Activated effector memory CD4-positive, alpha-beta T cell treated with Interleukin-2 at 50 U/mL for 16 hours (primary cell): Measurements from ENCODE around the gene TSSC4.

Experiments
- DNase-seq: peaks from one replicate; pipeline ENCODE4 v3.0.0-alpha.2; 2020

The TSSC4 gene

DNA sequence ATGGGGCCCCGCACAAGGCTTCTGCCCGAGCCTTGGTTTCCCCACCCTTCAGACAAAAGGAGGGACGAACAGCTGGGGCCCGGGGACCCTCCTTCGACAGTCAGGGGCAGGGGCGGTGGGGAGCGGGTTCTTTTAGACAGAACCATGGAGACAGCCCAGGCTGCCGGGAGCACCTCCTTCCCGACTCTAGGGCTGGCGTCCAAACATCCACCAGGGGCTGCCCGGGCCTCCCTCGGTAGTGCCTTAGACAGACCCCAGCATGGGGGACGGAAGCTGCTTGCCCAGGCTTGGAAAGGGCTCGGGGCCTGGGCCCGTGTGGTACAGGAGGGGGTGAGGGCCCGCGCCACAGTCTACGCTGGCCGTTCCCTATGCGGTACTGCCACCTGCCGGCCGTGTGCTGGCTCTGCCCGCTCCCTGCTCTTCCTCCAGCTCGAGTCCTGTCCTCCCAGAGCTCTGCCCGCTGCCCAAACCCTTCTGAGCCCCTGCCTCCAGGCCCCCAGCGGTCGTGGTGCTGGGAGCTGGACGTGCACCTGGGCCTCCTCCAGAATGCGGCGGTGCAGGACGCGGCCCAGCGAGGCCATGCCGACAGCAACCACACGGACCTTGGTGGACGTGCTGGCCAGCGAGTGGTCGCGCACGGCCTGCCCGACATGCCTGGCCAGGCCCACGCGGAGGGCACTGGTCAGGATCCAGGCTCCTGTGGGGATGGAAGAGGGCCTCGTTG lies 20.1 kb downstream of the TSSC4 start:
- DNase-seq: peak; percentile 54

DNA sequence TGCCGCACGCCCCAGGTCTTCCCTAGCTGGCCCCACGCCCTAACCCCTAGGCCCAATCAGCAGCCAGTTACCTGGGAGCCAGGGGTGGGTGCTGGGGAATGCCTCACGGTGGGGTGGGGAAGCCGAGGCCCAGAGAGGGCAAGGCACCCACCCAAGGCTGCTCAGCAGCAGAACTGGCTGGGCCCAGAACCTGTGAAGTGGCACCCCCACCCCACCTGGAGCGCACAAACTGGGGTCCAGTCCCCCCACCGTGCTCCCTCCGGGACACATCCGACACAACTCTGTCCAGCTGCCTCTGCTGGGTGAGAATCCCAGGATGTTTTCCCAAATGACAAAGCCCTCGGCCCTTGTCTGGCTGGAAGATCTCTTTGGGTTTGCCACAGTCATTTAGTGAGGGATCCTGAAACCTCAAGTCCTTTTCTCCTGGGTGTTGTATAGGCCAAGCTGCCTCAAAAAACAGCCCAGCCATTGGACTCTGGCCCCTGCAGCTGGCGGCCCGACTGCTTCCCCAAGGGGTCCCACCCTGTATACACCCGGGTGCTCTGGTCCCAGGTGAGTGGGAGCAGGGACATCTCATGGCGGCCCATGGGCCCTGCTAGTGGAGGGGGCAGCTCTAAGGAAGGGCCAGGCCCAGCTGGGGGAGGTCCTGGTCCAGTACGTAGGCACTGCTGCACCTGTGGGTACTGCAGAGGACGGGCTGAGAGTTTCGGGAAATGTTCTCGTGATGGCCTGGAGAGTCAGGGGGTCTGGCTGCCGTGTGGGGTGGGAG lies 20.9 kb downstream of the TSSC4 start:
- no peak for DNase-seq

DNA sequence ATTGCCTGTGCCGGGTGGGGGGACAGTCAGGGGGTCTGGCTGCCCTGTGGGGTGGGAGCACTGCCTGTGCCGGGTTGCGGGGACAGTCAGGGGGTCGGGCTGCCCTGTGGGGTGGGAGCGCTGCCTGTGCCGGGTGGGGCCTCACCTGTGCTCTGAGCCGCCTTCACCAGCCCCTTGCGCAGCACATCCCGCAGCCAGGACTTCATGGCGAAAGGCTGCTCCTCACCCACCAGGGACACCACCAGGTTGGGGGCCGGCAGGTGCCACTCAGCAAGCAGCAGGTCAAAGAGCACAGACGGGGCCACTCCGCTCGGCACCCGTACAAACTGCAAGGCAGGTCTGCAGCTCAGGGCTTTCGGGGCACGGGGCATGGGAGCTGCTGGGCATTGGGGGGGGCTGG lies 21.4 kb downstream of the TSSC4 start:
- DNase-seq: no peak

DNA sequence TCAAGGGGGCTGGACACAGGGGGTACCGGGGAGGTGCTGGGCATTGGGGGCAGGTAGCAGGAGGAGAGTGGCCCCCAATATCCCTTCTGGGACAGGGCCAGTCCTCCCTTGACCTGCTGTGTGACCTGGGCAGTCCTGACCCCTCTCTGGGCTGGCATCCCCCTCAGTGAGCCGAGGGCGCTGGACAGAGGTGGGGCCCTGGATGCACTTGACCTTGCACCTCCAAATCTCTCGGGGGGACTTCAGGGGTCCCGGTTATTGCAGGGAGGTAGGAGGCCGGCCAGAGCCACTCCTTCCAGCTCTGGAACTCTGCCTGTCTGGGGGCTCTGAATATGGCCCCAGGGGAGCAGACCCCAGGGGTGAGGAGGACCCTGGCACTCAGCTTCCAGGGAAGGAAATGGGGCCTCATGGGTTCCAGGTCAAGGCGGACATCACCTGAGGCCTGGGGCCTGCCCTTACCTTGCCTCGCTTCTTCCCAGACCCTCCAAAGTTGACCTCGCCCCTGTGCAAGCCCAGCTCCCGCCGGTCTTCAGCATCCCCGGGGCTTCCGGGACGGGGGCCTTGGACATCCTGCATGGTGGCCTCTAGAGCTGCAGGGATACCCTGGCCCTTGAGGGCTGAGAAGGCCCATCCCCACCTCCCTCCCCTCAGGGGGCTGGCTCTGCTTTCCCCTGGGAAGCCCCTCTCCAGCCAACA lies 22.1 kb downstream of the TSSC4 start:
- DNase-seq: no peak

DNA sequence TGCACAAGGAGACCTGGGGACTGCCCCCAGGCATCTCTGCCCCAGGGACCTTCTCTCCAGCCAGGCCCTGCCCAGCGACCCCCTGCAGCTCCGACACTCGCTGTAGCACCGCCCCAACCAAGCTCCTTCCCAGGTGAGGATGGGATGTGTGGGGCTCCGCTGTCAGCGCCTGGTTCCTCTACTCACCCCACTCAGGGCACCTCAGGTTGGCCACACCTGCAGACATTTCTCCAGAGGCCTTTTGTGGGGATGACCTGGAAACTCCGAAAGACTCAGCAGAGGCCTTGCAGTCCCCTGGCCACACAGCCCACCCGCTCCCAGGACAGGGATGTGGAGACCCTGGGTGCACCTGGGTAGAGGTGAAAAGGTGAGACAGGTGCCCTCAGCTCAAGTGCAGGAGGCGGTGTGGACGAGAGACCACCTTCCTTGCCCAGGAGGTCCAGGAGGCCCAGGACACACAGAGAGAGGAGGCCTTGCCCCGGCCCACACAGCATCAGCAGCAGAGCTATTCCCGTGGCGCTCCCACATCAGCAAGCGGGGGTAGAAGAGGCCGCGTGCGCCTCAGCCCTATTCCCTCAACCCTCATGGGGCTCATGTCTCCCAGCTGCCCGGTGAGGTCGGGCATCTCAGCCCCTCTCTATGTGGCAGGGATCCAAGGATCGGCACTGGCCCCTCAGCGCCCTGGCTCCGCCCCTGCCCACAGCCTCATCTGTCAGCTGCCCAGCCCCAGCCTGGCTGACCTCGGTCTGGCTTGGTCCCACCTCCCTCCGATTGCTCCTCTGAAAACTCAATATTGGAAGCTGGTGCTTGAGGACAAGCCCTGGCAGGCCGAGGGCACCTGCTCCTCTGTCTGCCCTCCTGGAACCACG lies 22.8 kb downstream of the TSSC4 start:
- no peak for DNase-seq

DNA sequence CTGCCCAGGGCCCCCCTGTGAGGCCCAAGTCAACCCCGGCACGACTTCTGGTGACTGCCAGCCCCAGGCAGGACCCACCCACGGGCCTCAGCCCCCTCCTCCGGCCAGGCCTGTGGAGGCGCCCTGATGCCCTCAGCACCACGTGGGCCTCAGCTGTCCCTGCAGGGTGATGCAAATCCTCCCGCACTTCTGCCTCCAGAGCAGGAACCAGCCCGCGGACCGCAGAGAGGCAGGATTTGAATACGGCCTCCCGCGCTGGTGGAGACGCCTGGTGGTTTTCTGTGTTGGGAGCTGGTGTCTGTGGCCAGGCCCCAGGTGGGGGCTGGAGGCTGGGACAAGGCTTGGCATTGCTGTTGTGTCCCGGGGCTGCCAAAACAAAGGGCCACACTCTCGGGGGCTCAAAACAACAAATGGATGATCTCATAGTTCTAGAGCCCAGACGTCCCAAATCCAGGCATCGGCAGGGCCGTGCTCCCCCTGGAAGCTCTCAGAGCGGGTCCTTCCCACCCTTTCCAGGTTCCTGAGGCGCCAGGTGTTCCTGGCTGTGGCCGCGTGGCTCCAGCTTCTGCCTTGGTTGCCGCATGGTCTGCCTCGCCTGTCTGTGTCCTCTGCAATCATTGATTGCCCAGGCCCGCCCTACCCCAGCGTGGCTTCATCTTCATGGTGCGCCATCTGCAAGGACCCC lies 24.4 kb downstream of the TSSC4 start:
- no peak for DNase-seq

DNA sequence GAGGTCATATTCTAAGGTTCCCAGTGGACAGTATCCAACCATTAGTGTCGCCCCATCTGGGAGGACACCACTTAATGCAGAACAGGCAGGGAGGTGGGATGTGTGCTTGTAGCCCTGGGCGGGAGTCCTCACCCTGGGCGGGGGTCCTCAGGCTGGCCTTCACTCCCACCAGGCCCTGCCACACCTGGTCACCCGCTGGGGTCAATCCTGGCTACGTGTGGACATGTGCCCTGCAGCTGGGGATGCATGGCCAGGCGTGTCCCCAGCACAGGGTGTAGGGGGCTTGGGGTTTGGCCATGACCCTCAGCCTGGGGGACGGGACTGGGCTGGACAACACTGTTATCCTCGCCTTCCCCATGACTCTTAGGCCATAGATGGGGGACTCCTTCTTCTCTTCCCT lies 25.0 kb downstream of the TSSC4 start:
- no peak for DNase-seq

DNA sequence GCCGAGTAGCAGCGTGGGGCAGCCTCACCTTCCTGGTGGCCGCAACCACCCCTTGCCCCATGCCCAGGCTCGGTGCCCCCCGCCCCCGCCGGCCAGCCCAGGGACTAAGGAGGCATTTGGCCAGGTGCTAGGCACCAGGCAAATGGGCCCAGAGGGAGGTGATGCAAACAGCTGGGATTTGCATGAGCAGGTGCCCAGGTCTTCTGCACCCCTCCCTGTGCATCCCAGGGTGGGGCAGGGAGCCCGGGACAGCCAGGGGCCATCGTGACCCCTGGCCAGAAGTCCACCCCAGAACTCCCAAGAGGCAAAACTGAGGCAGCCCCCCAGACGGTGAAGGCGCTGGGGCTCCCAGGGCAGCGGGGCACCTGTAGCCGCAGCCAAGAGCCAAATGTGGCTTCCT lies 25.7 kb downstream of the TSSC4 start:
- no peak for DNase-seq

DNA sequence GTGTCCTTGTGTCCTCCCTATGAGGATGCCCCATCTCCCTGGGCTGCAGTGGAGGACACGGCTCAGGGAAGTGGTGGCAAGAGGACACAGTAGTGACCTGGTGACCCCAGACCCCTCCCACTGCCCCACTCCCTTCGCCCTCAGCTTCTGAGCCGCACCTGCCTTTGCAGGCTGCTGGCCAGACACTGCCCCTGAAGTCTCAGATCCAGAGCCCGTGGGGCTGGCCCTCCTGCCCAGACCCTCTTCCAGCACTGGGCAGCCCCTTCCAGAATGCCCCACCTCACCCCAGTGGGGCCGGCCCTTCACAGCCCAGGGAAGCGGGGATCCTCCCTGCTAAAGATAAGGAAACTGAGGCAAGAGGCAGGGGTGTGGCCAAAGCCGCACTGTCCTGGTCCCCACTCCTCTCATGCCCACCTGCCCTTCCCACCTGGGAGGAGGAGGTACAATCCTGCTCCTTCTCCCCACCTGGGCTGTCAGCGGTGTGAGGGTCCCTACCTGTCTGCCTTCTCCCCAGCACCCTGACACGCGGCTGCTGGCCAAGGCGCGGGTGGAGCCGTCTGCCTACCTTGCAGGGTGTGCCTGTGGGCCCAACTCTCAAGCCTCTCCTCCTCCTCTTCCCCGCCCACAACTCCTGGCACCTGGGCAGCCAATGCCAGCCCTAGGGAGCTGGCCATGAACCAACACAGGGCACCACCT lies 26.4 kb downstream of the TSSC4 start:
- no peak for DNase-seq

DNA sequence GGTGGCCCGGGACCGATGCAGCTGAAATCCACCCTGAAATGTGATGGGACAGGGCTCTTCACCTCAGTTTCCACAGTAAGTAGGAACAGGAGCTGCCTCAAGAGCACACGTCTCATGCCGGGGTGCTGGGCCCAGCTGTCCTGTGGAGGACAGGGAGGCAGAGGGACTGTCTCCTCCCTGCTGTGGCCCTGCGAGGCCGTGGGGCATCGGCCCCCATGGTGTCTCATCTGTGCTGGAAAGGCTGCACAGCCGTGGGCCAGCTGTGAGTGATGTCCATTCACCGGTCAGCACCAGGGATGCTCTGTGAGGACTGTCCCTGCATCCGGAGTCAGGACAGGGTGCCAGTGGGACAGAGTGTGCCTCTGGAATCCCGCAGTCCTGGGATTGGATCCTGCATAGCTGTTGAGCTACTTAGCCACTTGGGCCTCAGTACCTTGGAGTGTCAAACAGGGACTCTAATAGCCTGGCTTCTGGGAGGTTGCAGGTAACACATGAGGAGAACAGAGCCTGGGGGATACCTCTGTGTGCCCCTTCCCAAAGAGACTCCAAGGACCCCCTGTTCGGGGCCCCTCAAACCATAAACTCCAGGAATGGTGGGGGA lies 27.3 kb downstream of the TSSC4 start:
- no peak for DNase-seq

DNA sequence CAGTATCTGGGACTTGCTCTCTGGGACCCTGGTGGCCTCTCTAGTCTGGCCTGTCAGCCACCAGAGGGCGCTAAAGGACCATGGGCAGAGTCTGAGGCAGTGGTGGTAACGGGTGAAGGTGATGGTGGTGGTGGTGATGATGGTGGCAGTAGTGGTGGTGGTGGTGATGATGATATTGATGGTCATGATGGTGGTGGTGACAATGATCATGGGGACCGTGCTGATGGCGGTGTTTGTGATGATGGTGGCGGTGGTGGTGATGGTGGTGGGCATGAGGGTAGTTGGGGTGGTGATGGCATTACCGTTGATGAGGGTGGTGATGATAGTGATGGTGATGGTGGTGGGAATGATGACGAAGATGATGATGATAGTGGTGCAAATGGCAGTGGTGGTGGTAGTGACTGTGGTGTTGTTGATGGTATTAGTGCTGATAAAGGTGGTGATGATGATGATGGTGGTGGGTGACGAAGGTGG lies 27.8 kb downstream of the TSSC4 start:
- DNase-seq: peak; percentile 74

DNA sequence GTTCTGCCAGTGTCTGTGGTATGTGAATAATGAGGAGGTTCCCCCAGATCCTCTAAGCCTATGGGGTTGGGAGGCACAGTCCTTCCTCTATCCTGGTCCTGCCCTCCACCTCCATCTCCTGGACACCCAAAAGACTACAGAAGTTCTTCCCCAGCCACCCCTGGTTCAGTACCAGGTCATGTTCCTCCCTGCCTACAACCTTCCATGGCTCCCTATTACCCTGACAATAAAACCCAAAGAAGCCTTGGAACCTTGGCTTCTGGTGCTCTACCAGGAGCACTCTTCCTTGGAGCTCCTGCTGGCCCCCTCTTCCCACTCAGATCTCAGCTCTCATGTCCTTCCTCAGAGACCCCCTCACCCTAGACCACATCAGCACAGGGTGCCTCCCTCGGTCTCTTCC lies 30.8 kb downstream of the TSSC4 start:
- no peak for DNase-seq

DNA sequence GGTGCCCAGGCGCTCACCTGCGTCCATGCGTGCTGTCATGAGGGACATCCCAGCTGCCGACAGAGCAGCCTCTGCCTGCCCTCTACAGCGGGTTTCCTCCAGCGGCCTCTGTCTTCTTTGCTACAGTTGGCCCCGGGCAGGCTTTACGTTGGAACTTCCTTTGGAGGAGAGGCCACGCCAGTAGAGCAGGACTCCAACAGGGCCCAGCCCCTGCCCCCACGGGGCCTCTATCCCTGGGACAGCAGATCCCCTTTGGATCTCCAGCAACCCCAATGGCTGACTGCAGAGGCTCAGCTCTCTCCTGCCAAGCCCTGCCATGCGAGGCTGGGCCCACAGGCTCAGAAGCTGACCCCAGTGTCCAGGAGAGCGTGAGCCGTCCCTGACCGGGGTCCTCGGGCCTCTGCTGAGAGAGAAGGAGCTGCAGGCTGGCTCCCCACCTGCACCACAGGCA lies 31.6 kb downstream of the TSSC4 start:
- no peak for DNase-seq

DNA sequence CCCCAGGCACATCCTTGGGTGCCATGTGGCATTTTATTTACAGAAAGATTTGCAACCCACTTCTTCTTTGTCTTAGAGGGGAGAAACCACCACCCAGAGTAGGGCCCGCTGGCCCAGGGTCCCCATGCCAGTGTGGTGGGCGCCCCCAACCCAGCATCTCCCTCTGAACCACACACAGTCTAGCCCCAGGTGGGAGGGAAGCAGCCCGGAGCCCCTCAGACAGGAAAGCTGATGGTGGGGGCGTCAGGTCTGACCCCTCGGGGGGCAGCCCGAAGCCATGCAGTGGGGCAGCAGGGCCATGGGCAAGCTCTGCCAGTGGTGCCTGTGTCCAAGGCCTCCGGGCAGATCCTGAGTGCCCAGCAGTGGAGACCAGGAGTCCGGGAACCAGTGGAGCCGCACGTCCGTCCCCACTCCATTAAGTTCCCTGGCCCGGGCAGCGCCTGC lies 32.1 kb downstream of the TSSC4 start:
- no peak for DNase-seq

DNA sequence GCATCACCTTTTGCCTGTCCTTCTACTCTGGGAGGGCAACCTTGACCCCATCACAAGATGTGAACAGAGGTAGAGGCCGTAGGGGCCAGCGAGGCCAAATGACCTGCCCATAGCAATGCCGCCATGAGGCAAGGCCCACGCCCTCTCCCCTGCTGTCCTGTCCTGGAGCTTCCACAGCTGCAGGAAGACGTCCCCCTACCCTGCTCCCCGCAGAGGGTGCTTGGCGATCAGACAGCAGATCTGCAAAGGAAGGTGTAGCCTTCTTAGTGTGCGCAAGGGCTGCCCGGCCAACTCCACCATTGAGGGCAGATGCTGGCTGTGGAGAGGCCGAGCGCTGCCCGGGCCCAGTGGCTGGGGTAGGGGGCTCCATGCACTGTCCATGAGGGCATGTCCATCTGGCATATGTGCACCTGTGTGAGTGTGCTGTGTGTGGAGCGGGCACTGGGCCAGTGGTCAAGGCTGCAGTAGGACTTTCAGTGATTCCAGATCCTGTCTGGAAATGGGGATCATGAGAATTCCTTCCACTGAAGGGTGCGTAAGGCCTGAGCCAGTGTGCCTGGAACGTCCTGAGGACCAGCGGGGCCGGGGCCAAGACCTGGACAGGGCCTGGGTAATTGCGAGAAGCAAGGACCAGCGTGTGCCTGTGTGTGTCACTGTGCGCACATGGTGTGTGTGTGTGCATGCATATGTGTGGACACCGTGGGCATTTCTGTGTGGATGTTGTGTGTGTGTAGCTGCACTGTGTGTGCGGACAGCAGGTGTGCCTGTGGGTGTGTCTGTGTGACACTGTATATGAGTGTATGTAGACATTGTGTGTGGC lies 32.8 kb downstream of the TSSC4 start:
- no peak for DNase-seq

DNA sequence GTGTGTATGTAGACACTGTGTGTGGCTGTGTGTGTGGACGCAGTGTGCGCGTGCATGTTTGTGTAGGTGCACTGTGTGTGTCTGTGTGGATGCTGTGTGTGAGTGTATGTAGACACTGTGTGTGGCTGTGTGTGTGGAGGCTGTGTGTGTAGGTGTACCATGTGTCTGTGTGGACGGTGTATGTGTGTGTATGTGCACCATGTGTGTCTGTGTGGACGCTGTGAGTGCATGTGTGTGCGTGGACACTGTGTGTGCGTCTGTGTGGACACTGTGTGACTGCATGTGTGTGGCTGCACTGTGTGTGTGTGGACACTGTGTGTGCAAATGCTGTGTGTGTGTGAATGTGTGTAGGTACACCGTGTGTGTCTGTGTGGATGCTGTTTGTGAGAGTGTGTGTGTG lies 33.5 kb downstream of the TSSC4 start:
- no peak for DNase-seq

DNA sequence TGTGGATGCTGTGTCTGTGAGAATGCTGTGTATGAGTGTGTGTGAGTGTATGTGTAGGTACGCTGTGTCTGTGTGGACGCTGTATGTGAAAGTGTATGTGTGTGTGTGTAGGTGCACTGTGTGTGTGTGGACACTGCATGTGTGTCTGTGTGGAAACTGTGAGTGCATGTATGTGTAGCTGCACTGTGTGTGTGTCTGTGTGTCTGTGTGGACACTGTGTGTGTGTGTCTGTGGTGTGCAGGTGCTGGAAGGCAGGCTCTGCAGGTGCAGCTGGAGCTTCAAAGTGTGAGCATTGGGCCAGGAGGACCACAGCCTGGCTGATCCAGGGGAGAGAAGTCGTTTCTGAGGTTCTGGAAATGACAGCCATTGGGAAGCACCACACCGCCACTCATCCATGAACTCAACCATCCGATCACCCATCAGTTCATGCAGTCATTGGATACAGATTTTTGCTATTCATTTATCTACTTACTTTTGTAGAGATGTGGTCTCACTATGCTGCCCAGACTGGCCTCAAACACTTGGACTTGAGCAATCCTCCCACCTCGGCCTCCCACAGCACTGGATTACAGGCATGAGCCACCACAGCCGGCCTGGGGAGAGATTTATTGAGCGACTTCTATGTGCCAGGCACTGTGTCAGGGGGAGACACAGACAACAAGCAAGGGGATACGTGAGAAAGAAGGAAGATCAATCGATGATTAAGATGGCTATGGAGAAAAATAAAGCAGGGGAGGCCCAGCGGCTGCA lies 34.1 kb downstream of the TSSC4 start:
- no peak for DNase-seq

DNA sequence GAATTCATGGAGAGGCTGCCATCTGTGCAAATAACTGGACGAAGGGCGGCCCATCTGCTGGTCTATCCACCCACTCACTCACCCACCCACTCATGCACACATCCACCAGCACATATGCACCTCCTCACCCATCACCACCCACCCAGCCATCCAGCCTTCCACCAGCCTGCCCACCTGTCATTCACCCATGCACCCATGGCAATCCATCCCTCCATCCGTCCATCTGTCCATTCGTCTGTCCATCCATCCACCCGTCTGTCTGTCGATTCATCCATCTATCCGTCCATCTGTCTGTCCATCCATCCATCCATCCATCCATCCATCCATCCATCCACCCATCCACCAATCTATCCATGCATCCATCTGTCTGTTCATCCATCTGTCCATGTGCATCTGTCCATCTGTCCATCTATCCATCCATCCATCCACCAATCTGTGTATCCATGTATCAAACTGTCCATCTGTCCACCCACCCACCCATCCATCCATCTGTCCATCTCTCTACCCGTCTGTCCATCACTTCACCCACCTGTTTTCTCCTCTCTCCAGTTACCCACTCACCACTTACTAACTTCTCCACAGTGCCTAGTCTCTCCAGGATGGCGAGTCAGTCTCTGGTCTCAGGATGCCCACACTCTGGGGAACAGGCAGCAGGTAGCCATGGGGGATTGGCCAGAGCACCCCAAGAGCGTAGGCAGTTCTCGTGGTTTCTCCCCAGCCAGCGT lies 34.9 kb downstream of the TSSC4 start:
- DNase-seq: no peak
